HG02571 (cell line): Measurements from ENCODE around the gene GCNT2.
"Not testable (repeated sequence)": the region's sequence is repeated elsewhere in the genome, so short reads cannot be mapped to it uniquely, and the experiment has no call there.

ENCODE experiments used
- ATAC-seq: cut with Tn5 transposase; IDR thresholded peaks from one replicate; pipeline ENCODE4 v1.9.1; 2021; ENCODE audit warnings: mild to moderate bottlenecking, moderate library complexity; ENCODE audit not compliant: unreplicated experiment

The GCNT2 gene

DNA sequence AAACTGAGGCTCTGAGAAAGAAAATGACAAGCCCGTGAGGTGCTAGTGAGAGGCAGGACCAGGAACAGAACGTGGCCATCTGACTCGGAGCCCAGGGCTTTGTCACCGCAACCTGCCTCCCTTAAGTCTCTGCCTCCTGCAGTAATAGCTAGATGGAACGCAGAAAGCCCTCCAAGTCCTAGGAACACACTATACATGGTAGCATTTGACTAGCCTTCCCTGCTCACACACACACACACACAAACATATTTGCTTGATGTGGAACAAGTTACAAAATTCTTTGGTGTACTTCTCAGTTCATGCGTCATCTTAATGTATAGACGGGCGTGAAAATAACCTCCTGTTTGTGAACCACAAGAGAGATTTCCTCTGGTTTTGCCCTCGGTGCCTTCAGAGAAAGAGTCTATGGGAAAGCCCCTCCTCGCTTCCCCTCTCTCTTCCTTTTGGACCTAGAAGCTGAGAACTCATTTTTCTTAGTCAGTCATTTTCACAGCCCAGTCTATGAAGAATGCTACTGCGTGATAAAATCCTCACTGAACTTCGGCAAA lies 134.4 kb downstream of the GCNT2 start:
- no peak for ATAC-seq

DNA sequence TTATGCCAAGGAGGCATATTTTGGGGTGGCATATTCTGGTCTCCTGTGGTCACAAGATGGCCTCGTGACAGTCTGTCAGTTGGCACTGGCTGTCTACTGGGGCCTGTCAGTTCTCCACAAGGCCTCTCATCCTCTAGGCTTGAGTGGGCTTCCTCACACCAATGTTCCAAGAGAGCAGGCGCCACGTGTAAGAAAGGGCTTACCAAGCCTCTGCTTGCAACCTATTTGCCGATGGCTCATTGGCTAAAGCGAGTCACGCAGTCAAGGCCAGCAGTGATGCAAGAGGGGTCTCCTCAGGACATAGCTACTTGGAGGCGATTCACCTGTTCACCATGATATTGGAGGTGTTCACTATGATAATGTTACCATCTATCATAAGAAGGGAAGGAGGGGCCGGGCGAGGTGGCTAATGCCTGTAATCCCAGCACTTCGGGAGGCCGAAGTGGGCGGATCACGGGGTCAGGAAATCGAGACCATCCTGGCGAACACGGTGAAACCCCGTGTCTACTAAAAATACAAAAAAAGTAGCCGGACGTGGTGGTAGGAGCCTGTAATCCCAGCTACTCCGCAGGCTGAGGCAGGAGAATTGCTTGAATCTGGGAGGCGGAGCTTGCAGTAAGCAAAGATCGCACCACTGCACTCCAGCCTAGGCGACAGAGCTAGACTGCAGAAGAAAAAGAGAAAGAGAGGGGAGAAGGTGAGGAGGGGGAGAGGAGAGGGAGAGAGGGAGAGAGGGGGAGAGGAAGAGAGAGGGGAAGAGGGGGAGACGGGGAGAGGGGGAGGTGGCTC lies 138.0 kb downstream of the GCNT2 start:
- ATAC-seq = no peak

DNA sequence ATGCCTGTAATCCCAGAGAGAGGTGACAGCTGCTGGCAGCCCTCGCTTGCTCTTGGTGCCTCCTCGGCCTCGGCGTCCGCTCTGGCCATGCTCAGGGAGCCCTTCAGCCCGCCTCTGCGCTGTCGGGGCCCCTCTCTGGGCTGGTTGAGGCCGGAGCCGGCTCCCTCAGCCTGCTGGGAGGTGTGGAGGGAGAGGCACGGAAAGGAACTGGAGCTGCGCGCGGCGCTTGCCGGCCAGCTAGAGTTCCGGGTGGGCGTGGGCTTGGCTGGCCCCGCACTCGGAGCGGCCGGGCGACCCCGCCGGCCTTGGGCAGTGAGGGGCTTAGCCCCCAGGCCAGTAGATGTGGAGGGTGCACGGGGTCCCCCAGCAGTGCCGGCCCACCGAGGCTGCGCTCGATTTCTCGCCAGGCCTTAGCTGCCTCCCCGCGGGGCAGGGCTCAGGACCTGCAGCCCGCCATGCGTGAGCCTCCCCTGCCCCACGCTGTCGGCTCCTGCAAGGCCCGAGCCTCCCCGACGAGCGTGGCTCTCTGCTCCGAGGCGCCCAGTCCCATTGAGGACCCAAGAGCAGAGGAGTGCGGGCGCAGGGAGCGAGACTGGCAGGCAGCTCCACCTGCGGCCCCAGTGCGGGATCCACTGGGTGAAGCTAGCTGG lies 138.7 kb downstream of the GCNT2 start:
- ATAC-seq = no peak

DNA sequence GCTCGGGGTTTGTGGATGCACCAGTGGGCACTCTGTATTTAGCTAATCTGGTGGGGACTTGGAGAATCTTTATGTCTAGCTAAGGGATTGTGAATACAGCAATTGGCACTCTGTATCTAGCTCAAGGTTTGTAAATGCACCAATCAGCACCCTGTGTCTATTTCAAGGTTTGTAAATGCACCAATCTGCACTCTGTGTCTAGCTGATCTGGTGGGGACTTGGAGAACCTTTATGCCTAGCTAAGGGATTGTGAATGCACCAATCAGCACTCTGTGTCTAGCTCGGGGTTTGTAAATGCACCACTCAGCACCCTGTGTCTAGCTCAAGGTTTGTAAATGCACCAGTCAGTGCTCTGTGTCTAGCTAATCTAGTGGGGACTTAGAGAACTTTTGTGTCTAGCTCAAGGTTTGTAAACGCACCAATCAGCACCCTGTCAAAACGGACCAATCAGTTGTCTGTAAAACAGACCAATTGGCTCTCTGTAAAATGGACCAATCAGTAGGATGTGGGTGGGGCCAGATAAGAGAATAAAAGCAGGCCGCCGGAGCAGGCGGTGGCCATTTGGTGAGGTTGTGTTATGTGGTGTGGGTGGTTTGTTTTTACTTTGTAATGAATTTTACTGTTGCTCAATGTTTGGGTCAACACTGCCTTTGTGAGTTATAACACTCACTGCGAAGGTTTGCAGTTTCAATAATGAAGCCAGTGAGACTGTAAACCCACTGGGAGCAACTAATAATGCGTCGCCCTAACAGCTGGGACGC lies 139.5 kb downstream of the GCNT2 start:
- not testable (repeated sequence) for ATAC-seq

DNA sequence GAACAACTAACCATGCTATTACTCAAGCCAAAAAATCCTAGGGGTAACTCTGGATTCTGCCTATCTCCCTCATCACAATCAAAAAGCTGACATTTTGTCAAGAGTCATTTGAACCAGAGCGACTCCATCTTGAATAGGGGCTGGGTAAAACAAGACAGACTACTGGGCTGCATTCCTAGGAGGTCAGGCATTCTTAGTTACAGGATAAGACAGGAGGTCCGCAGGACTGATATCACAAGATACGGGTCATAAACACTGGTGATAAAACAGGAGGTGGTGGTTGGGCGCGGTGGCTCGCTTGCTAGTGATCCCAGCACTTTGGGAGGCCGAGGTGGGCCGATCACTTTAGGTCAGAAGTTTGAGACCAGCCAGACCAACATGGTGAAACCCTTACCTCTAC lies 141.1 kb downstream of the GCNT2 start:
- no peak for ATAC-seq

DNA sequence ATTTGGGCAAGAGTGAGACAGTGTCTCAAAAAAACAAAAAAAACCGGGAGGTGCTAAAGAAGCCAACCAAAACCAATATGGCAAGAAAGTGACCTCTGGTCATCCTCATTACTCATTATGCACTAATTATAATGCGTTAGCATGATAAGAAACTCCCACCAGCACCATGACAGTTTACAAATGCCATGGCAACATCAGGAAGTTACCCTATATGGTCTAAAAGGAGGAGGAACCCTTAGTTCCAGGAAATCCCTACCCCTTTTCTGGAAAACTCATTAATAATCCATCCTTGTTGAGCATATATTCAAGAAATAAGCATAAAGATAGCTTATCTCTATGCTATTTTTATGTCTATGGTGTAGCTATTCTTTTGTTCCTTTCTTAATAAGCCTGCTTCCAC lies 141.6 kb downstream of the GCNT2 start:
- ATAC-seq = no peak

DNA sequence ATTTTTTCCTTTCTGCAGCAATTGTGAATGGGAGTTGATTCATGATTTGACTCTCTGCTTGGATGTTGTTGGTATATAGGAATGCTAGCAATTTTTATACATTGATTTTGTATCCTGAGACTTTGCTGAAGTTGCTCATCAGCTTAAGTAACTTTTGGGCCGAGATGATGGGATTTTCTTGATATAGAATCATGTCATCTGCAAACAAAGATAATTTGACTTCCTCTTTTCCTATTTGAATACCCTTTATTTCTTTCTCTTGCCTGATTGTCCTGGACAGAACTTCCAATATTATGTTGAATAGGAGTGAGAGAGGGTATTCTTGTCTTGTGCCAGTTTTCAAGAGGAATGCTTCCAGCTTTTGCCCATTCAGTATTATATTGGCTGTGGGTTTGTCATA lies 144.4 kb downstream of the GCNT2 start:
- not testable (repeated sequence) for ATAC-seq

DNA sequence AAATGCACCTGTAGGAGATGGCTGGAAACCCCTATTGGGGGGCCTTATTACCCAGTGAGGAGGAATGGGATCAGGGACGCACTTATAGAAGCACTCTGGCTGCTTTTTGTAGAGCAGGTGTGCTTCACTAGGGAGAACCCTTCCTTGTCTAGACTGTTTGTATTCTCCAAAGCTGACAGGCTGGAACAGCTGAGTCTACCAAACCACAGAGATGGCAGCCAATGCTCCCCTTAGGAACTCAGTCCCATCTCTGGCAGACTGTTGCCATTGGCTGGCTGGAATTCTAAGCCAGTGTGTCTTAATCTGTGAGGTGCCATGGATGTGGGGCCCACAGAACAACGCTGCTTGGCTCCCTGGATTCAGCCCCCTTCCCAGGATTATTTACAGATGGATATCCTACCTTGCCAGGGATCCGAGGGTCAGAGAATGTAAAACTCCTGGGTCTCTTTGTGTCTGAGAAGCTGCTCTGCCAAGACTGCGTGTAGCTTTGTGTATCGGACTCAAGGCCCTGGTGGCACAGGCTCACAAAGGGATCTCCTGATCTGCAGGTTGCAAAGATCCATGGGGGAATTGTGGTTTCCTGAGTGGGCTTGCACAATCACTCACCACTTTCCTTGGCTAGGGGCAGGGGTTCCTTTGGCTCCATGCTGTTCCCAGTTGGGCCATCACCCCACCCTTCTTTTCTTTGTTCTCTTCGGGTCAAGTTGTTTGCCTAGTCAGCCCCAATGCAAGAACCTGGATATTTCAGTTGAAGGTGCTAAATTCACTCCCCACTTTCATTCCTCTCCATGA lies 147.2 kb downstream of the GCNT2 start:
- no peak for ATAC-seq

DNA sequence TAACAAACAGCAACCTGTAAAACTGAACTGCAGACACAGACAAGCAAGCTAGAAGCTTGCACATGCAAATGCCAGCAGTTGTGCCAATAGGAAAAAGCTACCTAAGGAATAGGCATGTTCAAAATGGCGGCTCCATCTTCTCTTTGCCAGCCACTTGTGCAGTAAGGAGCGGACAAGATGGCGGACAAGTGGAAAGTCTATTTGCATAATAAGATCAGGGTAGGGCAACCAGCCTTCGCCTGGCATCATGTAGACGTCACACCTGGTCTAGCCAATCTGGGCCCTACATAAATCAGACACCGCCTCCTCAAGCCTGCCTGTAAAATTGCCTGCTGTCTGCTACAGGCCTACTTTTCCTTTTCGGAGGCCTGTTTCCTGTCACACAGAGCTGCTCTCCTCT lies 155.3 kb downstream of the GCNT2 start:
- ATAC-seq = no peak

DNA sequence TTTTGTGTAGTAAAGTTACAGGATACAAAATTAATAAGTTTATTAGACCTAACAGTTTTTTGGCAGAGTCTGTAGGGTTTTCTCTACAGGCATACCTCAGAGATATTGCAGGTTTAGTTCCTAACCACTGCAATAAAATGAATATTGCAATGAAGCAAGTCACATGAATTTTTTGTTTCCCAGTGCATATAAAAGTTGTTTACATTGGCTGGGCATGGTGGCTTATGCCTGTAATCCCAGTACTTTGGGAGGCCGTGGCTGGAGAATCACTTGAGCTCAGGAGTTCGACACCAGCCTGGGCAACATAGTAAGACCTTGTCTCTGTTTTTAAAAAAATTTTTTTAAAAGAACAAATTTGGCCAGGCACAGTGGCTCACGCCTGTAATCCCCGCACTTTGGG lies 157.3 kb downstream of the GCNT2 start:
- ATAC-seq = no peak
